GM19324 (cell line): ENCODE results near the gene LY6G6F.
A peak's percentile ranks its signal among the peaks of the same experiment; 100 is the strongest.

Source experiments
- ATAC-seq: cut with Tn5 transposase; IDR thresholded peaks from one replicate; pipeline ENCODE4 v1.9.1; 2021; ENCODE audit warnings: mild to moderate bottlenecking, moderate library complexity; ENCODE audit not compliant: unreplicated experiment, low FRiP score

The LY6G6F gene

GRCh38 chr6:31737315-31737990, 30.8 kb downstream of the LY6G6F start:
- ATAC-seq: no peak

DNA sequence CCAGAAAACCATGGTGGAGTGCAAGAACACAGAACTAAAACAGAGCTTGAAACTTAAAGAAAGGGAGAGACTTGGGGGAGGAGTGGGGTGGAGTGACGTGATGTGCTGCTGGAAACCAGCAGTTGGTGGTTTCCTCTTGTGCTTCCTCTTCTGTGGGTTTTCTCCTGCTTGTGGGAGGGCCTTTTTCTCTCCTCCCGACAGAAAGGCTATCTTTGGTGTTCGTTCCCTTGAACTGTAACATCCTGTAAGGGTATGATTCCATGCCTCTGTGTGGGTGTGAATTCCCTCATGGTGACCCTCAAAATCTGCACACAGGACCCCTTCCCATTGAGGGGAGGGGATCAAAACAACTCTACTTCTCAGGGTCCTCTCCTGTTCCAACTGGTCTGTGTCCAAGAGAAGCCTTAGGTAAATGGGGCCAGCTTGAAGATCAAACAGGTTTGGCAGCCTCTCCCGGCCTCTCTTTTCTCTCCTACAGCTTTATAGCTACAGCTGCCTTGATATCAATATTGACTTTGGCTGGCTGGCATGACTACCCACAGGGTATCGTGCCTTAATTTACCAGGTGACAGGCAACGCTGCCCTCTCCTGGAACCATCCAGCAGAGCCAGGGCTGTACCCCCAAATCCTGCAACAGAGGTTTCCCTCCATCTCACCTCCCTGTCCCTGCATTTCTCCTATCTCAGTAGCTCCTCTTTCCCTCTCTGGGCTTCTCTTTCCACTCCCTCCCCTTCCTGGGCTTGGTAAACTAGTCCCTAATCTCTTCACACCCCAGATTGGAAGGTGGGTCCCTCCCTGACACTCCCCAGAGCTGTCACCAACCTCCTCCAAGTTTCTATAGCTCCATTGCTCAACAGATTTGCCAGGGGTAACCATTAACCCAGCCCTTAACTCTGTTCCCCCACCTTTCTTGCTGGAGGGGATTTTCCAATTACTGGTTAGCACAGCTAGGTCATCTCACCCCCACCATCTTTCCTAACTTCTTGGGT, 31.6 kb downstream of the LY6G6F start:
- no peak for ATAC-seq

DNA sequence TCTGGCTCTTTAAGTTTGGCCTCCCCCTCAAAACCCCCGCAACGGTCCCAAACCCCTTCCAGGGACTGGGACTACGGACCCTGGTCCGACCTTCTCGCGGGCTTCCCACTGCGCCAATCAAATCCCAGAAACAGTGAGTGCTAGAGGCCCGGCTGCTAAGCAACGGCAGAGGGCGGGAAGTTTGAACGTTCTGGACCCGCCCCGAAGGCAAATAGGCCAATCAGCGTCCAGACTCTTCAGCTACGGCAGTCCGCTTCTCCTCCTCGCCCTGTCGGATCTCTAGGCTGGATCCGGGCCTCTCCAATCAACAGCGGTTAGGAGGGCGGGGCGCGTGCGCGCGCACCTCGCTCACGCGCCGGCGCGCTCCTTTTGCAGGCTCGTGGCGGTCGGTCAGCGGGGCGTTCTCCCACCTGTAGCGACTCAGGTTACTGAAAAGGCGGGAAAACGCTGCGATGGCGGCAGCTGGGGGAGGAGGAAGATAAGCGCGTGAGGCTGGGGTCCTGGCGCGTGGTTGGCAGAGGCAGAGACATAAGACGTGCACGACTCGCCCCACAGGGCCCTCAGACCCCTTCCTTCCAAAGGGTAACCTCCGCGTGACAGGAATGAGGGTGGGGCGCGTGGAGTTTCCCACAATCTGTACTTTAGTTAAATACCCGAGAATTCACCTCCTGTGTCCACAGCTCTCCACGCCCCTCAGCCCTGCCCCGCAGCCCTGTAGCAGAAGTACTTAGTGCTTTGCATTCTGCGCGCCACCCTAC, 33.2 kb downstream of the LY6G6F start, which contains the start of gene MSH5:
MSH5 (plus strand) TSS at position 367 of the 758 bp plus-strand sequence. CDS start 462 bp downstream, outside the sequence.
- ATAC-seq: peak; percentile 79

- no peak for ATAC-seq
Observed at GRCh38 chr6:31740397-31741223, 33.9 kb downstream of the LY6G6F start.

- no peak for ATAC-seq
Observed at GRCh38 chr6:31741815-31742214, 35.1 kb downstream of the LY6G6F start.

- ATAC-seq: no peak
Observed at GRCh38 chr6:31742894-31743293, 36.2 kb downstream of the LY6G6F start.

- no peak for ATAC-seq
Observed at GRCh38 chr6:31744422-31744821, 37.8 kb downstream of the LY6G6F start.

DNA sequence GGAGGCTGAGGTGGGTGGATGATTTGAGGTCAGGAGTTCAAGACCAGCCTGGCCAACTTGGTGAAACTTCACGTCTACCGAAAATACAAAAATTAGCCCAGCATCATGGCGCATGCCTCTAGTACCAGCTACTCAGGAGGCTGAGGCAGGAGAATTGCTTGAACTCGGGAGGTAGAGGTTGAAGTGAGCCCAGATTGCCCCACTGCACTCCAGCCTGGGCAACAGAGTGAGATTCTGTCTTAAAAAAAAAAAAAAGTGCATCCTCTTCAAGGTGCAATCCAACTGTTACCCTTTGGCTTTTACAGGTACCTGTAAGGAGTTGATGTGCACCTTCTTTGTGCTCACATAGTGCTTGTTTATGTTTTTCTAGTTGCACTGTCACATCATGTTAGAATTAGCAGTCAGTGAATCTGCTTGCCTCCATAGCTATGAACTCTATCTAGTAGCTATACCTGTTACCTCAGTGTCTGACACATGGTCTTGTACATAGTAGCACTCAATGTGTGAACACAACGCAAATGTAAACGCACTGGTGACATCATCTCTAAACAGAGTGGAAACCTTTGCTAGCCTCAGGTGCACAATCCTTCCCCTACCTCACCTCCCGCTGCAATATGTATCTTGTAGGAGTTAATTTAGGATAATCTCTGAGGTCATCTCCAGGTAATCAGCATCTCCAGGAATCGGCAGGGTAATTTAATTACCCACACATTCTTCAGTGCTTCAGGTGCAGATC, 42.8 kb downstream of the LY6G6F start:
- ATAC-seq: no peak

DNA sequence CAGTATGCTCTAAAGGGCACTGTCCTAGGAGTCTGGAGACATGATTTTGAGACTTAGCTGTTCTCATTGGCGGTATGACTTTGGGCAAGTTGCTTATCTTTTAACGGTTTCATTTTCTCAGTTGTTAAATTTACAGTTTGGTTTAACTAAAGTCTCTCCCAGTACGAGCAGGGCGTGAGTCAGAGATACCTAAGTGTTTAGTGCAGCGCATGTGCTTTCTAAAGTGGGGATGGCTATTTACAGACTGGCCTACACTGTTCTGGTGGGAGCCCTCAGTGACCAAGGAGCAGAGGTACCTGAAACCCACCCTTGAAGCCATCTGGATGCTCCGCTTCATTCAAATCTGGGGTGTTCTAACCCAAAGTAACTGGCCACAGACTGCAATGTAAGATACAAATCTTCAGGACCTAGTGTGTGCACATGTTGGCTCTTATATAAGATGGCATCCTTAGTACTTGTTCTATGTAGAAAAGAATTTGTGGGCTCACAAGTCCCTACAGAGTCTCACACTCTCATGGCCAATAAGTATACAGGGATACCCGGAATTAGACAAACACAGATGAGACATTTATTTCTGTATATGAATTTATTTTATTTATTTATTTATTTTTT, 43.9 kb downstream of the LY6G6F start:
- no peak for ATAC-seq

DNA sequence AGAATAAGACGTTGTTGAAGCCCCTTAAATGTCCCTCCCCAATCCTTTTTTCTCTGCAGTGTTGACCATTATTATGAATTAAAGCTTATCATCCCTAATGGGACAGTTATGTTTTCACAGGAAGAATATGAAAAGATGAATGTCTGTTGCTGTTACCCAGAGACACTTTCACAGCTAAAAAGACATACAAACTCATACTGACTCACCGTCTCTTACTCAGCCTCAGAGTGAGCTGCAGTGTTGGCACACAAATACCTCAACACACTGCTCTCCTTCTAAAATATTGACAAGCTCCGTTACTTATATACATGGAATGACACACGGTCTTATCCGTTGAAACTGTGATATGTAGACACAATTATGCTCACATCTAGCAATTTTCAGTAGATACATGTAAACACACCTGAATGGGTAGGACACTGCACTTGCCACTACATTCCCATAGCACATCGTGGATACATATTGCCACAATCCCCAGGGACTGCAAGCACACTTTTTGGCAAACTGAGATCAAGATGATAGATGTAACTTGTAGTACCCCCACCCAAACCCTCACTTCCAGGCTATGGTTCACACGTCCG, 46.2 kb downstream of the LY6G6F start:
- ATAC-seq: no peak

DNA sequence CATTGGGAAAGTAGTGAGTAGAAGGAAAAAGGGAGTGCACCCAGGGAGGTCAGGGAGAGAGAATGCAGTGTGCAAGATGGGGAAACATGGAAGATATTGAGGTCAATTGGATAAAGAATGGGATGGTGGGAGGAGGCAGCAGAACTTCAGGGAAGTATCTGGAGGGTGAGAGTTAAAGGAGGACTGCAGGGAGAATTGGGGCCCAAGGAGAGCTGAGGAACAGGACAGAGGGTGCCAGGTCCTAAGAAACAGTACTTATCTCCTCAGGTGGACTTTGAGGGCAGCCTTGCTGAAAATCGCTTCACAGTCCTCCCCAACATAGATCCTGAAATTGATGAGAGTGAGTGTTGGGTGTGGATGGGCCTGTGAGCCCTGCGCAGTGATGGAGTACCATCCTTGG, 51.6 kb downstream of the LY6G6F start:
- ATAC-seq: no peak
